Measurements from ENCODE around the gene CD3D.

The CD3D gene

DNA sequence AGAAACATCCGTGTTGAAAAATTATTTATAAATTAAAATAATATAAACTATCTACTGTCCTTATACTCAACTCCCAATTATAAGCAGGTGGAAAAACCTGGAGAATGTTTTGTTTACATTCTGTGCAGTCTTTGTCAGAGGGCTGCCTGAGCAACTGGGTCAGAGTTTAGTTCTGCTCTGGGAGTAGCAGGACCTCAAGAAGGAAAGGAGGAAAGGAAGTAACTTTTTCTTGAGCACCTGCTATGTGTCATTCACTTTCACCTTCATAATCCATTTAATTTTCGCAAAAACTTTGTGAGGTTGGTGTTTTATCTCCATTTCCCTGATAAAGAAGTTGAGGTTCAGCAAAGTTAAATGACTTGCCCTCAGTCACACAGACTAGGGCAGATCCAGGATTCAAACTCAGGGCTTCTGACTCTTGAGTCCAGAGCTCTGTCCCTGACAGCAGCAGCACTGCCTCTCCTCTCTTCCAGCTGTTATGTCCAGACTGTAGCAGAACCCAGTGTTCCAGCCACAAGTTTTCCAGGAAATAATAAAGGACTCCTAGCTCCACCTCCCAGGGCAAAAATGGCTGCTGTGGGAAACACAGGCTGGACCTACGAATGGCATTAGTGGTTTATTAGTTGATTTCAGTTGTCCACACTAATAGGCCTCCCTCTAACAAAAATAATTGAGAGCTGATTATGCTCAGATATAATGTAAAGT is 31.6 kb downstream of the CD3D start:
- TF ChIP-seq, protein P1, sequence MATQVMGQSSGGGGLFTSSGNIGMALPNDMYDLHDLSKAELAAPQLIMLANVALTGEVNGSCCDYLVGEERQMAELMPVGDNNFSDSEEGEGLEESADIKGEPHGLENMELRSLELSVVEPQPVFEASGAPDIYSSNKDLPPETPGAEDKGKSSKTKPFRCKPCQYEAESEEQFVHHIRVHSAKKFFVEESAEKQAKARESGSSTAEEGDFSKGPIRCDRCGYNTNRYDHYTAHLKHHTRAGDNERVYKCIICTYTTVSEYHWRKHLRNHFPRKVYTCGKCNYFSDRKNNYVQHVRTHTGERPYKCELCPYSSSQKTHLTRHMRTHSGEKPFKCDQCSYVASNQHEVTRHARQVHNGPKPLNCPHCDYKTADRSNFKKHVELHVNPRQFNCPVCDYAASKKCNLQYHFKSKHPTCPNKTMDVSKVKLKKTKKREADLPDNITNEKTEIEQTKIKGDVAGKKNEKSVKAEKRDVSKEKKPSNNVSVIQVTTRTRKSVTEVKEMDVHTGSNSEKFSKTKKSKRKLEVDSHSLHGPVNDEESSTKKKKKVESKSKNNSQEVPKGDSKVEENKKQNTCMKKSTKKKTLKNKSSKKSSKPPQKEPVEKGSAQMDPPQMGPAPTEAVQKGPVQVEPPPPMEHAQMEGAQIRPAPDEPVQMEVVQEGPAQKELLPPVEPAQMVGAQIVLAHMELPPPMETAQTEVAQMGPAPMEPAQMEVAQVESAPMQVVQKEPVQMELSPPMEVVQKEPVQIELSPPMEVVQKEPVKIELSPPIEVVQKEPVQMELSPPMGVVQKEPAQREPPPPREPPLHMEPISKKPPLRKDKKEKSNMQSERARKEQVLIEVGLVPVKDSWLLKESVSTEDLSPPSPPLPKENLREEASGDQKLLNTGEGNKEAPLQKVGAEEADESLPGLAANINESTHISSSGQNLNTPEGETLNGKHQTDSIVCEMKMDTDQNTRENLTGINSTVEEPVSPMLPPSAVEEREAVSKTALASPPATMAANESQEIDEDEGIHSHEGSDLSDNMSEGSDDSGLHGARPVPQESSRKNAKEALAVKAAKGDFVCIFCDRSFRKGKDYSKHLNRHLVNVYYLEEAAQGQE (IDR thresholded peaks at IDR 0.05; ENCODE audit: insufficient read depth in 1 of 2, low read depth in 2 of 2, low read length in 2 of 2), result no peak
- TF ChIP-seq FOXP2 (optimal IDR thresholded peaks at IDR 0.05; ENCODE audit: borderline replicate concordance, extremely low read depth, extremely low read length, insufficient read depth), result no peak
- no peak for TF ChIP-seq SIN3A (IDR thresholded peaks at IDR 0.05; ENCODE audit: borderline replicate concordance, insufficient read depth, low read length)
- TF ChIP-seq TAF1 (IDR thresholded peaks at IDR 0.05; ENCODE audit: borderline replicate concordance, insufficient read depth, low read length), result no peak
- TF ChIP-seq POLR2AphosphoS5 (IDR thresholded peaks at IDR 0.05; ENCODE audit: low read depth, low read length), result no peak

DNA sequence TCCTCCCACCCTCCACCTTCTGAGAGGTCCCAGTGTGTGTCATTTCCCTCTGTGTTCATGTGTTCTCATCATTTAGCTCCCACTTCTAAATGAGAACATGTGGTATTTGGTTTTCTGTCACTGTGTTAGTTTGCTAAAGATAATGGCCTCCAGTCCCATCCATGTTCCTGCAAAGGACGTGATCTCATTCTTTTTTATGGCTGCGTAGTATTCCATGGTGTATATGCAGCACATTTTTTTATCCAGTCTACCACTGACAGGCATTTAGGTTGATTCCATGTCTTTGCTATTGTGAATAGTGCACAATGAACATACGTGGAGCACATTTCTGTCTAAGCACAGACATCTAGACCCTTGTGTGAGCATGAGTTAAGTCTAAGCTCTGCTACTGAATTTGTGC is 32.2 kb downstream of the CD3D start:
- TF ChIP-seq FOXP2 (optimal IDR thresholded peaks at IDR 0.05; ENCODE audit: borderline replicate concordance, extremely low read depth, extremely low read length, insufficient read depth) (no peak), SIN3A (IDR thresholded peaks at IDR 0.05; ENCODE audit: borderline replicate concordance, insufficient read depth, low read length) (no peak), POLR2AphosphoS5 (IDR thresholded peaks at IDR 0.05; ENCODE audit: low read depth, low read length) (no peak), TAF1 (IDR thresholded peaks at IDR 0.05; ENCODE audit: borderline replicate concordance, insufficient read depth, low read length) (no peak)
- TF ChIP-seq, protein P1 (IDR thresholded peaks at IDR 0.05; ENCODE audit: insufficient read depth in 1 of 2, low read depth in 2 of 2, low read length in 2 of 2), result no peak

DNA sequence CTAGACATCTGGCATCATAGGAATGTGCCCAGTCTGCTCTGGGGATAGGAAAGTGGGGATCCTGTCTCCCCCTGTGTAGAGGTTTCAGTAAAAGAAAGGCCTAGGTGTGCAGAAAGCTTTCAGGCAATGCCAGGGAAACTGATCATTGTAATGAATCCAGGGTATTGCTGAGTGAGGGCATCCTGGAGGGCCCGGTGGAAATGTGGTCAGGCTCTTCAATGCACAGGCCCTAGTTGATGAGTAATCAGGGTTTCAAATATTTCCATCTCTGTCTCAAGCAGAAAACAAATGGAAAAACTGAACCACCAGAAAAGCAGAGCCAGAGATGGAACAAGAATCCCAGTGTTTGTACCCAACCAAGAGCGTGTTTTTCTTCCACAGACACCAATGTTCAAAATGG is 35.9 kb downstream of the CD3D start:
- TF ChIP-seq POLR2AphosphoS5 (IDR thresholded peaks at IDR 0.05; ENCODE audit: low read depth, low read length) (no peak), TAF1 (IDR thresholded peaks at IDR 0.05; ENCODE audit: borderline replicate concordance, insufficient read depth, low read length) (no peak), SIN3A (IDR thresholded peaks at IDR 0.05; ENCODE audit: borderline replicate concordance, insufficient read depth, low read length) (no peak), FOXP2 (optimal IDR thresholded peaks at IDR 0.05; ENCODE audit: borderline replicate concordance, extremely low read depth, extremely low read length, insufficient read depth) (no peak)
- TF ChIP-seq, protein P1 (IDR thresholded peaks at IDR 0.05; ENCODE audit: insufficient read depth in 1 of 2, low read depth in 2 of 2, low read length in 2 of 2), result no peak

GRCh38 chr11:118305726-118306125 is 36.8 kb downstream of the CD3D start:
- TF ChIP-seq, protein P1 (IDR thresholded peaks at IDR 0.05; ENCODE audit: insufficient read depth in 1 of 2, low read depth in 2 of 2, low read length in 2 of 2), result no peak
- TF ChIP-seq FOXP2 (optimal IDR thresholded peaks at IDR 0.05; ENCODE audit: borderline replicate concordance, extremely low read depth, extremely low read length, insufficient read depth) (no peak), TAF1 (IDR thresholded peaks at IDR 0.05; ENCODE audit: borderline replicate concordance, insufficient read depth, low read length) (no peak), POLR2AphosphoS5 (IDR thresholded peaks at IDR 0.05; ENCODE audit: low read depth, low read length) (no peak), SIN3A (IDR thresholded peaks at IDR 0.05; ENCODE audit: borderline replicate concordance, insufficient read depth, low read length) (no peak)

All from PFSK-1 (cell line).